HepG2 (cell line): ENCODE data around the gene CCDC88C. TPM values are rescaled to one million over a fixed set of nuclear protein-coding genes. Genes with fewer than 3 reads are reported as not detected.
A peak's percentile ranks its signal among the peaks of the same experiment; 100 is the strongest.

Experiments used
- ATAC-seq: fragments of 200-7000 bp; cut with Tn5 transposase; 3 replicates; pipeline ENCODE4 v1.9.1; 2020; ENCODE audit warnings: mild to moderate bottlenecking, moderate library complexity
- BruUV-seq: library from RNA; stranded (reverse); fragments of 400-500 nt; replicated peaks from 2 replicates; lab custom pipeline; 2021; lab: Mats Ljungman, UMichigan
- CTCF ChIA-PET: fragments of 300-600 bp; formaldehyde crosslinking; extraction: SDS; loops from one replicate; lab custom pipeline; 2021; ENCODE audit warnings: low total read pairs, inconsistent platforms, low intra/inter-chr PET ratio; lab: Yijun Ruan, JAX
- POLR2A ChIA-PET: fragments of 350-600 bp; sonication (Branson Sonifier 250); formaldehyde crosslinking; loops from one replicate; lab custom pipeline; 2020; ENCODE audit warnings: antibody characterized with exemption, inconsistent platforms; lab: Yijun Ruan, JAX
- DNase-seq: peaks from one replicate; pipeline ENCODE4 v3.0.0-alpha.2; 2015; ENCODE audit warnings: low spot score
- FAIRE-seq: peaks from 3 replicates; lab custom pipeline; 2011; peaks lifted over from hg19 to GRCh38; lab: Jason Lieb, UNC
- H2AFZ ChIP-seq: one replicate; pipeline ENCODE4 v1.6.1; 2011; ENCODE audit warnings: low read length, inconsistent platforms
- H3K27ac ChIP-seq: fragments of 300-600 bp; 3 replicates; pipeline ENCODE4 v1.8.0; 2011; ENCODE audit warnings: mixed run types, mild to moderate bottlenecking, mixed read lengths, low read length, inconsistent platforms; ENCODE audit not compliant: insufficient read depth; ENCODE audit errors: extremely low read length
- H3K27me3 ChIP-seq, 2 experiments: fragments of 200-600 bp in 1 of 2; 2 replicates in 1 of 2; 3 replicates in 1 of 2; pipeline versions ENCODE4 v1.6.0 to v1.8.0; 2011; ENCODE audit warnings: low read length in 2 of 2, mild to moderate bottlenecking in 2 of 2, moderate library complexity in 2 of 2, inconsistent platforms in 1 of 2; ENCODE audit not compliant: insufficient read depth in 2 of 2, control insufficient read depth in 1 of 2
- H3K36me3 ChIP-seq, 2 experiments: fragments of 200-600 bp in 1 of 2; replicated peaks in 1 of 2; 2 replicates in 1 of 2; 3 replicates in 1 of 2; pipeline versions ENCODE4 v1.5.1 to v1.8.0; 2011; ENCODE audit warnings: low read length in 2 of 2, inconsistent platforms in 1 of 2; ENCODE audit not compliant: insufficient read depth in 2 of 2, control insufficient read depth in 1 of 2
- H3K4me1 ChIP-seq: 2 replicates; pipeline ENCODE4 v1.5.1; 2012; ENCODE audit warnings: low read length, inconsistent platforms; ENCODE audit not compliant: insufficient read depth
- H3K4me2 ChIP-seq: 2 replicates; pipeline ENCODE4 v1.6.0; 2011; ENCODE audit warnings: low read depth, low read length, inconsistent platforms
- H3K4me3 ChIP-seq, 3 experiments: fragments of 200-600 bp in 1 of 3; sonication (generic), shearing (Covaris generic) in 1 of 3; replicated peaks in 1 of 3; 2 replicates each; pipeline ENCODE4 v1.5.1; 2011 to 2016; ENCODE audit warnings: low read length in 3 of 3, inconsistent platforms in 2 of 3, low read depth in 2 of 3, mild to moderate bottlenecking in 2 of 3, control low read depth in 1 of 3, mixed read lengths in 1 of 3; ENCODE audit not compliant: insufficient read depth in 1 of 3
- H3K79me2 ChIP-seq: one replicate; pipeline ENCODE4 v1.6.1; 2011; ENCODE audit warnings: low read length, inconsistent platforms; ENCODE audit not compliant: insufficient read depth
- H3K9ac ChIP-seq: 2 replicates; pipeline ENCODE4 v1.6.0; 2011; ENCODE audit warnings: mild to moderate bottlenecking, low read depth, low read length, inconsistent platforms; ENCODE audit not compliant: insufficient read depth
- H3K9me3 ChIP-seq: 2 replicates; pipeline ENCODE4 v1.5.1; 2012; ENCODE audit warnings: mild to moderate bottlenecking, low read length
- H4K20me1 ChIP-seq: 2 replicates; pipeline ENCODE4 v1.6.0; 2011; ENCODE audit warnings: inconsistent platforms, mild to moderate bottlenecking, low read length, moderate library complexity; ENCODE audit not compliant: insufficient read depth
- CBX1 ChIP-seq: IDR thresholded peaks from one replicate; pipeline ENCODE4 v1.6.1; 2016; ENCODE audit warnings: antibody characterized with exemption, low read depth
- GMEB1 ChIP-seq: sonication (generic); formaldehyde crosslinking; IDR thresholded peaks from 2 replicates; pipeline ENCODE4 v1.5.1; 2020; ENCODE audit warnings: missing genetic modification reagents, mild to moderate bottlenecking, borderline replicate concordance
- ZFP36 ChIP-seq: fragments of 150-350 bp; IDR thresholded peaks from 2 replicates; pipeline ENCODE4 v1.6.1; 2018; ENCODE audit warnings: borderline replicate concordance, low read length, low read depth; ENCODE audit not compliant: partially characterized antibody
- ZMYM3 ChIP-seq: sonication (generic); formaldehyde crosslinking; IDR thresholded peaks from 2 replicates; pipeline ENCODE4 v1.5.1; 2020; ENCODE audit warnings: mild to moderate bottlenecking, missing genetic modification reagents
- ZNF503 ChIP-seq: sonication (generic); formaldehyde crosslinking; IDR thresholded peaks from 2 replicates; pipeline ENCODE4 v1.4.0; 2020; ENCODE audit warnings: missing genetic modification reagents
- ZNF777 ChIP-seq: sonication (generic); formaldehyde crosslinking; IDR thresholded peaks from 2 replicates; pipeline ENCODE4 v1.4.0; 2020; ENCODE audit warnings: missing genetic modification reagents
- WGBS: methylation state at CpG from one replicate; pipeline ENCODE4 v1.1.6; 2017; ENCODE audit warnings: low lambda C conversion rate; 5-methylcytosine and 5-hydroxymethylcytosine counted together
- in situ Hi-C: cut with HindIII; loops from 2 replicates; pipeline ENCODE4 v1.10.0; 2017; ENCODE audit warnings: low pct_unique_long_range_greater_than_20kb; ENCODE audit not compliant: extremely low pct_ligation_motif_present
- intact Hi-C: fragments of 100-400 bp; cut with micrococcal nuclease; formaldehyde crosslinking; loops from one replicate; pipeline ENCODE4 v1.10.0; 2022; ENCODE audit not compliant: unreplicated experiment
- polyA plus RNA-seq, 8 experiments: library from polyadenylated mRNA; depleted of rRNA in 3 of 8; stranded (reverse) in 7 of 8; unstranded in 1 of 8; fragments of >200 nt; fragmentation: Illumina TruSeq in 4 of 8; extraction: Trizol in 4 of 8; gene quantifications; 2 replicates each; pipeline versions ENCODE4 v1.2.1 to v1.2.3, GENCODE V29; 2011 to 2016; ENCODE audit warnings: low read depth in 4 of 8, missing spikeins in 1 of 8, mixed read lengths in 1 of 8; ENCODE audit not compliant: insufficient read depth in 1 of 8
- total RNA-seq, 5 experiments: library from RNA; depleted of rRNA; stranded (reverse); fragments of >200 nt; fragmentation: Illumina TruSeq; extraction: Trizol; gene quantifications; 2 replicates each; pipeline ENCODE4 v1.2.3, GENCODE V29; 2016; ENCODE audit warnings: low read depth in 1 of 5

The CCDC88C gene
- total and polyA plus RNA-seq, 2 of the 13 experiments (the other 11 are each of a cell fraction or from before 2014, with no cell fraction given), result 3.6 to 11.7 TPM

- FAIRE-seq, result no peak
- 94% methylated on average over 12 of the region's 17 CpGs for WGBS
- H3K36me3 ChIP-seq, result peaks cover 2 to 9% of the 10 kb centered on the region in 2 experiments; a peak in 2 of 5 replicates
- ChIA-PET POLR2A (no interaction called here), CTCF (no interaction called here)
- no peak overlapping the region for H3K27ac ChIP-seq
- no peak for ATAC-seq
- H3K27me3 ChIP-seq, result no peaks in the 10 kb centered on the region
- in situ Hi-C loops, result no loop called here
- H3K79me2 ChIP-seq, result no peaks in the 10 kb centered on the region
- H3K4me2 ChIP-seq, result no peak overlapping the region
- BruUV-seq, result no TSS peak
- 0 out of 2 replicates have a peak, but pooled peaks cover 7% of the 10 kb centered on the region for H3K4me1 ChIP-seq
- DNase-seq, result no peak
- H3K9me3 ChIP-seq, result no peaks in the 10 kb centered on the region
- peak; percentile 32 for TF ChIP-seq ZFP36
- TF ChIP-seq ZNF503 (CRISPR knock-in tag), result no peak
- no peak for TF ChIP-seq CBX1
- TF ChIP-seq ZNF777 (CRISPR knock-in tag), result no peak
- 0 out of 2 replicates have a peak, but pooled peaks have one; percentile 27 for TF ChIP-seq ZMYM3
- TF ChIP-seq GMEB1 (CRISPR knock-in tag), result no peak
- TF ChIP-seq, all 625 proteins: peak for 2
- H3K9ac ChIP-seq, result no peak overlapping the region
- no peaks in the 10 kb centered on the region for H4K20me1 ChIP-seq
- intact Hi-C loops, result no loop called here
- H2AFZ ChIP-seq, result no peak overlapping the region
- H3K4me3 ChIP-seq, result no peak overlapping the region
Observed at GRCh38 chr14:91352728-91353692, 64.6 kb downstream of the CCDC88C start.
